Brain pericyte (primary cell): ENCODE data around the gene CD300LD.
"Not testable (repeated sequence)": the region's sequence is repeated elsewhere in the genome, so short reads cannot be mapped to it uniquely, and the experiment has no call there.

Experiments
- DNase-seq: peaks from one replicate; pipeline ENCODE4 v3.0.0-alpha.2; 2012; ENCODE audit warnings: low read depth, low spot score

The CD300LD gene

GRCh38 chr17:74592087-74592990 is at the start of gene CD300LD:
Gene CD300LD (minus strand): TSS chr17:74592283. CDS start chr17:74592202, 81 bp downstream.
- no peak for DNase-seq

GRCh38 chr17:74641224-74641957 is 49.3 kb upstream of the CD300LD start:
- no peak for DNase-seq

GRCh38 chr17:74639704-74640151 is 47.6 kb upstream of the CD300LD start:
- no peak for DNase-seq

- no peak for DNase-seq
Observed at GRCh38 chr17:74637926-74638325, 45.8 kb upstream of the CD300LD start.

GRCh38 chr17:74637265-74637664 is 45.2 kb upstream of the CD300LD start:
- no peak for DNase-seq

- DNase-seq: not testable (repeated sequence)
Observed at GRCh38 chr17:74636541-74637085, 44.5 kb upstream of the CD300LD start.

- no peak for DNase-seq
Observed at GRCh38 chr17:74635418-74635817, 43.3 kb upstream of the CD300LD start.

- no peak for DNase-seq
Observed at GRCh38 chr17:74633326-74633725, 41.2 kb upstream of the CD300LD start.

- DNase-seq: no peak
Observed at GRCh38 chr17:74632617-74633016, 40.5 kb upstream of the CD300LD start.

GRCh38 chr17:74631468-74632450 is 39.7 kb upstream of the CD300LD start:
- no peak for DNase-seq

- DNase-seq: not testable (repeated sequence)
Observed at GRCh38 chr17:74630251-74630650, 38.2 kb upstream of the CD300LD start.

- no peak for DNase-seq
Observed at GRCh38 chr17:74625661-74626060, 33.6 kb upstream of the CD300LD start.

- no peak for DNase-seq
Observed at GRCh38 chr17:74624131-74624530, 32.0 kb upstream of the CD300LD start.

- DNase-seq: no peak
Observed at GRCh38 chr17:74623693-74624093, 31.6 kb upstream of the CD300LD start, which contains the start of gene CD300E. Gene CD300E (minus strand): TSS chr17:74623738. CDS start chr17:74623621, 117 bp downstream.

GRCh38 chr17:74619077-74619673 is 27.1 kb upstream of the CD300LD start:
- DNase-seq: no peak

- no peak for DNase-seq
Observed at GRCh38 chr17:74618451-74618850, 26.4 kb upstream of the CD300LD start.

- no peak for DNase-seq
Observed at GRCh38 chr17:74616696-74617095, 24.6 kb upstream of the CD300LD start.

GRCh38 chr17:74612046-74612445 is 20.0 kb upstream of the CD300LD start:
- DNase-seq: no peak

- DNase-seq: no peak
Observed at GRCh38 chr17:74610108-74610507, 18.0 kb upstream of the CD300LD start.

- DNase-seq: no peak
Observed at GRCh38 chr17:74608511-74608910, 16.4 kb upstream of the CD300LD start.

GRCh38 chr17:74607221-74607620 is 15.1 kb upstream of the CD300LD start:
- DNase-seq: no peak
